ENCODE results near the gene FSTL5.

- no peak for TF ChIP-seq TAF1 (IDR thresholded peaks at IDR 0.05; ENCODE audit: borderline replicate concordance, insufficient read depth, low read length)
- no peak for TF ChIP-seq SIN3A (IDR thresholded peaks at IDR 0.05; ENCODE audit: borderline replicate concordance, insufficient read depth, low read length)
- TF ChIP-seq POLR2AphosphoS5 (IDR thresholded peaks at IDR 0.05; ENCODE audit: low read depth, low read length): no peak
- no peak for TF ChIP-seq REST (IDR thresholded peaks at IDR 0.05; ENCODE audit: insufficient read depth in 1 of 2, low read depth in 2 of 2, low read length in 2 of 2)
- no peak for TF ChIP-seq FOXP2 (optimal IDR thresholded peaks at IDR 0.05; ENCODE audit: borderline replicate concordance, extremely low read depth, extremely low read length, insufficient read depth)
Observed at GRCh38 chr4:161585011-161585410, 578.8 kb downstream of the FSTL5 start.
